Measurements from ENCODE around the gene USO1.

Gene USO1

DNA sequence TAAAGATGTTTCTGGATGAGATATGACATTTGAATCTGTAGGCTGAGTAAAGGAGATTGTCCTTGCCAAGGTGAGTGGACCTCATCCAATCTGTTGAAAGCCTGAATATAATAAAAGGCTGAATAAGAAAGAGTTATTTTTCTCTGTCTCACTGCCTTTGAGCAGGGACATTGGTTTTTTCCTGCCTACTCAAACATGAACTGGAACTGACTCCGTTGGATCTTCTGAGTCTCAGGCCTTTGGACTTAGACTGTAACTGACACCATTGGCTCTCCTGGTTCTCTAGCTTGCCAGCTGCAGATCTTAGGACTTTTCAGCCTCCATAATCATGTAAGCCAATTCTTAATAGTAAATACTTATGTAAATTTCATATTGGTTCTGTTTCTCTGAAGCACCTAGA lies 134.3 kb downstream of the USO1 start:
- no peak for TF ChIP-seq POLR2A (IDR thresholded peaks at IDR 0.05; ENCODE audit: low read depth, low read length)
- no peak for FAIRE-seq

DNA sequence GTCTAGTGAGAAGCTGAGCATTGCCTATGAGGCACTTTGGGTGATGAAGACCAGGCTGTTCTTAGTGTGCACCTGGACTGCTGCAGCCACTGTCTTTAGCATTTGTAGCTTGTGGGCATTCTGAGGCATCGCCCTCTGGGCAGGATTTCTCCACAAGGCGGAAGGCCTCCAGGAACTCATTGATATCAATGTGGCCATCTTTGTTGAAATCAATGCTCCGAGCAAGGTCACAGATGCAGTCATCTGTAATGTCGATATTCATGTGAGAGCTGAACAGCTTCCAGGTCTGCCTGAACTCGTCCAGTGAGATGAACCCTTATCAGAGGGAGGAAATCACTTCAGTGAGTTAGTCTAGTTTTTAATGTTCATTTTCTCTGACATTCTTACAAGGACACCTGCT lies 136.2 kb downstream of the USO1 start:
- FAIRE-seq (no peak), DNase-seq (ENCODE audit: insufficient read length, low spot score) (no peak)
- no peak for TF ChIP-seq POLR2A (IDR thresholded peaks at IDR 0.05; ENCODE audit: low read depth, low read length)

More for the DNA sequence above, 134.3 kb downstream of the USO1 start:
- no peak for DNase-seq (ENCODE audit: insufficient read length, low spot score)
